Neural cell (in vitro differentiated cells): ENCODE data around the gene PNPLA7.

Experiments used
- CTCF ChIP-seq: fragments of 450-650 bp; IDR thresholded peaks from 2 replicates; pipeline ENCODE4 v1.5.1; 2014; ENCODE audit warnings: antibody characterized with exemption, mild to moderate bottlenecking, moderate library complexity; ENCODE audit not compliant: poor library complexity, severe bottlenecking
- EP300 ChIP-seq: fragments of 450-650 bp; conservative IDR thresholded peaks from 2 replicates; pipeline ENCODE4 v1.6.1; 2014; ENCODE audit warnings: antibody characterized with exemption, mild to moderate bottlenecking, moderate library complexity; ENCODE audit not compliant: poor library complexity, severe bottlenecking
- EZH2 ChIP-seq: fragments of 200-600, 300-800 bp; shearing (Covaris generic), sonication (generic); IDR thresholded peaks from 2 replicates; pipeline ENCODE4 v1.6.1; 2014; ENCODE audit warnings: antibody characterized with exemption, low read length, borderline replicate concordance, mild to moderate bottlenecking; ENCODE audit not compliant: insufficient read depth, poor library complexity, severe bottlenecking
- MXI1 ChIP-seq: fragments of 450-650 bp; conservative IDR thresholded peaks from 2 replicates; pipeline ENCODE4 v1.6.1; 2014; ENCODE audit warnings: antibody characterized with exemption, mild to moderate bottlenecking; ENCODE audit not compliant: poor library complexity, severe bottlenecking
- POLR2AphosphoS5 ChIP-seq: IDR thresholded peaks from 2 replicates; pipeline ENCODE4 v1.6.1; 2012
- RAD21 ChIP-seq: fragments of 450-650 bp; conservative IDR thresholded peaks from 2 replicates; pipeline ENCODE4 v1.6.1; 2014; ENCODE audit warnings: antibody characterized with exemption, mild to moderate bottlenecking, moderate library complexity
- REST ChIP-seq: IDR thresholded peaks from 2 replicates; pipeline ENCODE4 v1.6.1; 2012; ENCODE audit warnings: borderline replicate concordance
- TAF1 ChIP-seq: IDR thresholded peaks from 2 replicates; pipeline ENCODE4 v1.6.1; 2012; ENCODE audit warnings: low read depth

GRCh38 chr9:137593176-137593575 is 43.0 kb upstream of the PNPLA7 start:
- no peak for TF ChIP-seq CTCF
- no peak for TF ChIP-seq RAD21
- TF ChIP-seq EP300 = no peak
- no peak for TF ChIP-seq MXI1
- no peak for TF ChIP-seq POLR2AphosphoS5
- no peak for TF ChIP-seq TAF1
- TF ChIP-seq EZH2 = no peak
- TF ChIP-seq REST = no peak
